Tibial nerve (tissue), 4 donors: ENCODE data around the gene RNFT1.

Source experiments
- CTCF ChIP-seq, 5 experiments: fragments of 200-600 bp in 3 of 5; fragments of 450-650 bp in 2 of 5; sonication (generic) in 3 of 5; IDR thresholded peaks; one replicate each; pipeline ENCODE4 v1.5.1; 2016 to 2019; ENCODE audit warnings: antibody characterized with exemption in 5 of 5, mild to moderate bottlenecking in 3 of 5, moderate library complexity in 2 of 5
- EP300 ChIP-seq, 2 donors: sonication (generic); formaldehyde crosslinking; IDR thresholded peaks; one replicate each; pipeline ENCODE4 v1.6.1; 2017; ENCODE audit warnings: antibody characterized with exemption in 2 of 2, mild to moderate bottlenecking in 1 of 2
- POLR2A ChIP-seq, 2 donors: fragments of 450-650 bp; IDR thresholded peaks; one replicate each; pipeline ENCODE4 v1.6.1; 2017; ENCODE audit warnings: antibody characterized with exemption in 2 of 2, mild to moderate bottlenecking in 2 of 2, moderate library complexity in 2 of 2

- TF ChIP-seq POLR2A (IDR thresholded peaks at IDR 0.05) = no peak
- TF ChIP-seq EP300 (IDR thresholded peaks at IDR 0.05) = no peak
- TF ChIP-seq CTCF (IDR thresholded peaks at IDR 0.05) = no peak
Observed at GRCh38 chr17:59950049-59950448, 14.5 kb downstream of the RNFT1 start.
